ENCODE measurements around the gene CFAP70. TPM values are rescaled to one million over a fixed set of nuclear protein-coding genes. Genes with fewer than 3 reads are reported as not detected.

The CFAP70 gene
- total RNA-seq, 2 donors from 2014 or later, result 0.95 to 1.1 TPM

GRCh38 chr10:73244866-73245477 lies 113.7 kb downstream of the CFAP70 start:
- H3K27me3 Mint-ChIP-seq (ENCODE audit: low read depth), result no peaks in the 10 kb centered on the region
- H3K4me1 Mint-ChIP-seq (ENCODE audit: low read depth), result peaks cover 57% of the 10 kb centered on the region
- DNase-seq (no peak), ATAC-seq (replicated peaks in 1 of 2) (no peak)
- H3K36me3 Mint-ChIP-seq (ENCODE audit: insufficient read depth in 2 of 2), result peaks cover 17 to 51% of the 10 kb centered on the region in 2 donors
- peak overlapping the region; percentile 98 to 100 for H3K4me3 Mint-ChIP-seq
- no peaks in the 10 kb centered on the region for H3K9me3 Mint-ChIP-seq
- peak overlapping the region; percentile 77 for H3K27ac Mint-ChIP-seq

GRCh38 chr10:73239908-73240307 lies 118.8 kb downstream of the CFAP70 start:
- Mint-ChIP-seq H3K9me3 (no peaks in the 10 kb centered on the region), H3K4me1 (ENCODE audit: low read depth) (peaks cover 22% of the 10 kb centered on the region), H3K4me3 (no peak overlapping the region), H3K27ac (no peak overlapping the region), H3K27me3 (ENCODE audit: low read depth) (no peaks in the 10 kb centered on the region), H3K36me3 (ENCODE audit: insufficient read depth in 2 of 2) (peaks cover 10 to 32% of the 10 kb centered on the region in 2 donors)
- no peak for DNase-seq
- ATAC-seq (replicated peaks in 1 of 2), result no peak

- no peaks in the 10 kb centered on the region for H3K27me3 Mint-ChIP-seq (ENCODE audit: low read depth)
- H3K27ac Mint-ChIP-seq, result no peak overlapping the region
- ATAC-seq (replicated peaks in 1 of 2), result no peak
- H3K9me3 Mint-ChIP-seq, result no peaks in the 10 kb centered on the region
- no peak for DNase-seq
- no peak overlapping the region for H3K4me3 Mint-ChIP-seq
- peaks cover 14% of the 10 kb centered on the region for H3K4me1 Mint-ChIP-seq (ENCODE audit: low read depth)
- H3K36me3 Mint-ChIP-seq (ENCODE audit: insufficient read depth in 2 of 2), result peaks cover 9 to 30% of the 10 kb centered on the region in 2 donors
These were observed 119.6 kb downstream of the CFAP70 start for GRCh38 chr10:73238990-73239566.

- no peak for DNase-seq
- Mint-ChIP-seq H3K4me1 (ENCODE audit: low read depth) (no peaks in the 10 kb centered on the region), H3K27me3 (ENCODE audit: low read depth) (no peaks in the 10 kb centered on the region), H3K27ac (no peak overlapping the region), H3K4me3 (no peak overlapping the region), H3K9me3 (no peaks in the 10 kb centered on the region), H3K36me3 (ENCODE audit: insufficient read depth in 2 of 2) (peaks cover 6 to 9% of the 10 kb centered on the region in 2 donors)
- ATAC-seq (replicated peaks in 1 of 2), result no peak
These were observed 124.0 kb downstream of the CFAP70 start for GRCh38 chr10:73234695-73235094.

GRCh38 chr10:73233883-73234282 lies 124.8 kb downstream of the CFAP70 start:
- H3K27me3 Mint-ChIP-seq (ENCODE audit: low read depth), result no peaks in the 10 kb centered on the region
- no peak overlapping the region for H3K27ac Mint-ChIP-seq
- H3K4me1 Mint-ChIP-seq (ENCODE audit: low read depth), result no peaks in the 10 kb centered on the region
- H3K36me3 Mint-ChIP-seq (ENCODE audit: insufficient read depth in 2 of 2), result peaks cover 6 to 9% of the 10 kb centered on the region in 2 donors
- no peaks in the 10 kb centered on the region for H3K9me3 Mint-ChIP-seq
- ATAC-seq (replicated peaks in 1 of 2) (no peak), DNase-seq (no peak)
- H3K4me3 Mint-ChIP-seq, result no peak overlapping the region

- no peaks in the 10 kb centered on the region for H3K27me3 Mint-ChIP-seq (ENCODE audit: low read depth)
- DNase-seq (no peak), ATAC-seq (replicated peaks in 1 of 2) (no peak)
- no peaks in the 10 kb centered on the region for H3K9me3 Mint-ChIP-seq
- no peak overlapping the region for H3K4me3 Mint-ChIP-seq
- no peaks in the 10 kb centered on the region for H3K4me1 Mint-ChIP-seq (ENCODE audit: low read depth)
- no peak overlapping the region for H3K27ac Mint-ChIP-seq
- H3K36me3 Mint-ChIP-seq (ENCODE audit: insufficient read depth in 2 of 2), result peaks cover 6 to 9% of the 10 kb centered on the region in 2 donors
These were observed 125.8 kb downstream of the CFAP70 start for GRCh38 chr10:73232887-73233286.

GRCh38 chr10:73229567-73229966 lies 129.1 kb downstream of the CFAP70 start:
- Mint-ChIP-seq H3K4me1 (ENCODE audit: low read depth) (peaks cover 5% of the 10 kb centered on the region), H3K27me3 (ENCODE audit: low read depth) (no peaks in the 10 kb centered on the region), H3K4me3 (no peak overlapping the region), H3K36me3 (ENCODE audit: insufficient read depth in 2 of 2) (peaks cover 4 to 5% of the 10 kb centered on the region in 2 donors), H3K27ac (peak overlapping the region; percentile 2), H3K9me3 (no peaks in the 10 kb centered on the region)
- ATAC-seq (replicated peaks in 1 of 2), result no peak
- DNase-seq, result no peak

GRCh38 chr10:73228247-73228646 lies 130.4 kb downstream of the CFAP70 start:
- H3K4me1 Mint-ChIP-seq (ENCODE audit: low read depth), result peaks cover 5% of the 10 kb centered on the region
- H3K36me3 Mint-ChIP-seq (ENCODE audit: insufficient read depth in 2 of 2), result peaks cover 2 to 4% of the 10 kb centered on the region in 2 donors
- H3K27me3 Mint-ChIP-seq (ENCODE audit: low read depth), result no peaks in the 10 kb centered on the region
- DNase-seq (no peak), ATAC-seq (replicated peaks in 1 of 2) (no peak)
- H3K27ac Mint-ChIP-seq, result no peak overlapping the region
- no peak overlapping the region for H3K4me3 Mint-ChIP-seq
- no peaks in the 10 kb centered on the region for H3K9me3 Mint-ChIP-seq

- Mint-ChIP-seq H3K9me3 (no peaks in the 10 kb centered on the region), H3K4me1 (ENCODE audit: low read depth) (peaks cover 10% of the 10 kb centered on the region), H3K27ac (no peak overlapping the region), H3K27me3 (ENCODE audit: low read depth) (no peaks in the 10 kb centered on the region), H3K4me3 (no peak overlapping the region), H3K36me3 (ENCODE audit: insufficient read depth in 2 of 2) (no peaks in the 10 kb centered on the region)
- DNase-seq (no peak), ATAC-seq (replicated peaks in 1 of 2) (no peak)
These were observed 132.0 kb downstream of the CFAP70 start for GRCh38 chr10:73226663-73227062.

- Mint-ChIP-seq H3K36me3 (ENCODE audit: insufficient read depth in 2 of 2) (no peaks in the 10 kb centered on the region), H3K27me3 (ENCODE audit: low read depth) (no peaks in the 10 kb centered on the region), H3K4me1 (ENCODE audit: low read depth) (peaks cover 10% of the 10 kb centered on the region), H3K9me3 (no peaks in the 10 kb centered on the region), H3K27ac (no peak overlapping the region), H3K4me3 (no peak overlapping the region)
- DNase-seq (no peak), ATAC-seq (replicated peaks in 1 of 2) (peak; percentile 74 to 77)
These were observed 133.1 kb downstream of the CFAP70 start for GRCh38 chr10:73225518-73225917.

- no peak for ATAC-seq (replicated peaks in 1 of 2)
- DNase-seq, result no peak
- no peaks in the 10 kb centered on the region for H3K9me3 Mint-ChIP-seq
- peaks cover 4% of the 10 kb centered on the region in 2 donors for H3K36me3 Mint-ChIP-seq (ENCODE audit: insufficient read depth in 2 of 2)
- H3K4me1 Mint-ChIP-seq (ENCODE audit: low read depth), result peaks cover 23% of the 10 kb centered on the region
- H3K27me3 Mint-ChIP-seq (ENCODE audit: low read depth), result no peaks in the 10 kb centered on the region
- H3K4me3 Mint-ChIP-seq, result no peak overlapping the region
- no peak overlapping the region for H3K27ac Mint-ChIP-seq
These were observed 137.7 kb downstream of the CFAP70 start for GRCh38 chr10:73220989-73221388.

- peaks cover 7% of the 10 kb centered on the region in 2 donors for H3K36me3 Mint-ChIP-seq (ENCODE audit: insufficient read depth in 2 of 2)
- no peak overlapping the region for H3K4me3 Mint-ChIP-seq
- ATAC-seq (replicated peaks in 1 of 2), result no peak
These were observed 139.3 kb downstream of the CFAP70 start for GRCh38 chr10:73219384-73219783.

GRCh38 chr10:73218431-73219191 lies 140.1 kb downstream of the CFAP70 start:
- Mint-ChIP-seq H3K27ac (peak overlapping the region; percentile 41), H3K4me3 (no peak overlapping the region), H3K4me1 (ENCODE audit: low read depth) (peaks cover 17% of the 10 kb centered on the region), H3K27me3 (ENCODE audit: low read depth) (no peaks in the 10 kb centered on the region), H3K9me3 (no peaks in the 10 kb centered on the region), H3K36me3 (ENCODE audit: insufficient read depth in 2 of 2) (peaks cover 7% of the 10 kb centered on the region in 2 donors)
- DNase-seq (no peak), ATAC-seq (replicated peaks in 1 of 2) (no peak)

More at GRCh38 chr10:73219384-73219783, 139.3 kb downstream of the CFAP70 start:
- peaks cover 17% of the 10 kb centered on the region for H3K4me1 Mint-ChIP-seq (ENCODE audit: low read depth)
- H3K27ac Mint-ChIP-seq, result no peak overlapping the region
- no peaks in the 10 kb centered on the region for H3K27me3 Mint-ChIP-seq (ENCODE audit: low read depth)
- DNase-seq, result no peak
- no peaks in the 10 kb centered on the region for H3K9me3 Mint-ChIP-seq
